Fibroblast of lung (primary cell): ENCODE measurements around the gene TEX30. TPM values are rescaled to one million over a fixed set of nuclear protein-coding genes. Genes with fewer than 3 reads are reported as not detected.
A peak's percentile ranks its signal among the peaks of the same experiment; 100 is the strongest.

Source experiments
- DNase-seq, 2 donors: peaks; one replicate each; pipeline versions ENCODE4 v3.0.0 to v3.0.0-alpha.2; 2010; ENCODE audit warnings: low read depth in 2 of 2
- H2AFZ ChIP-seq: 2 replicates; pipeline ENCODE4 v1.5.1; 2012; ENCODE audit warnings: low read length, control low read depth, inconsistent platforms
- H3K27ac ChIP-seq: 2 replicates; pipeline ENCODE4 v1.5.1; 2011; ENCODE audit warnings: low read length, control low read depth; ENCODE audit not compliant: insufficient read depth
- H3K27me3 ChIP-seq: 2 replicates; pipeline ENCODE4 v1.5.1; 2011; ENCODE audit warnings: mild to moderate bottlenecking, low read length; ENCODE audit not compliant: control insufficient read depth, insufficient read depth
- H3K36me3 ChIP-seq: 2 replicates; pipeline ENCODE4 v1.5.1; 2011; ENCODE audit warnings: low read length; ENCODE audit not compliant: control insufficient read depth, insufficient read depth
- H3K4me1 ChIP-seq: 2 replicates; pipeline ENCODE4 v1.5.1; 2011; ENCODE audit warnings: low read length; ENCODE audit not compliant: control insufficient read depth, insufficient read depth; ENCODE audit errors: extremely low read depth
- H3K4me2 ChIP-seq: 2 replicates; pipeline ENCODE4 v1.5.1; 2011; ENCODE audit warnings: low read length, control low read depth; ENCODE audit not compliant: insufficient read depth; ENCODE audit errors: extremely low read depth
- H3K4me3 ChIP-seq, 4 experiments: fragments of 200-600 bp in 1 of 4; sonication (generic) in 1 of 4; replicated peaks in 1 of 4; 2 replicates each; pipeline ENCODE4 v1.5.1; 2011 to 2016; ENCODE audit warnings: low read length in 4 of 4, low read depth in 3 of 4, mild to moderate bottlenecking in 3 of 4, control low read depth in 2 of 4, inconsistent platforms in 1 of 4, mixed read lengths in 1 of 4; ENCODE audit not compliant: insufficient read depth in 1 of 4; ENCODE audit errors: control extremely low read depth in 1 of 4
- H3K79me2 ChIP-seq: 2 replicates; pipeline ENCODE4 v1.5.1; 2012; ENCODE audit warnings: mild to moderate bottlenecking, low read length, inconsistent platforms; ENCODE audit not compliant: control insufficient read depth, insufficient read depth
- H3K9ac ChIP-seq: 2 replicates; pipeline ENCODE4 v1.5.1; 2011; ENCODE audit warnings: mild to moderate bottlenecking, low read length, control low read depth; ENCODE audit not compliant: insufficient read depth
- H3K9me3 ChIP-seq: 2 replicates; pipeline ENCODE4 v1.5.1; 2012; ENCODE audit warnings: low read depth, low read length; ENCODE audit not compliant: control insufficient read depth, insufficient read depth
- H4K20me1 ChIP-seq: 2 replicates; pipeline ENCODE4 v1.5.1; 2011; ENCODE audit warnings: low read length; ENCODE audit not compliant: control insufficient read depth, insufficient read depth; ENCODE audit errors: extremely low read depth
- EZH2 ChIP-seq: IDR thresholded peaks from 2 replicates; pipeline ENCODE4 v1.5.1; 2012; ENCODE audit warnings: low read length, control low read depth, mild to moderate bottlenecking; ENCODE audit errors: missing control alignments
- polyA plus RNA-seq, 2 donors: library from polyadenylated mRNA; depleted of rRNA in 1 of 2; stranded (reverse) in 1 of 2; unstranded in 1 of 2; fragments of >200 nt; gene quantifications; 2 replicates each; pipeline ENCODE4 v1.2.1, GENCODE V29; 2011 to 2012; ENCODE audit warnings: missing spikeins in 1 of 2
- total RNA-seq: library from RNA; depleted of rRNA; stranded (reverse); fragments of >200 nt; gene quantifications from 2 replicates; pipeline ENCODE4 v1.2.1, GENCODE V29; 2014
- TF ChIP-seq, protein P1 (sequence below), 2 donors: IDR thresholded peaks in 1 of 2; conservative IDR thresholded peaks in 1 of 2; 1 replicate in 1 of 2; 2 replicates in 1 of 2; pipeline ENCODE4 v1.5.1; 2011 to 2012; ENCODE audit warnings: low read length in 2 of 2, control low read depth in 1 of 2, inconsistent platforms in 1 of 2, low read depth in 1 of 2, mild to moderate bottlenecking in 1 of 2

The TEX30 gene
- total and polyA plus RNA-seq, 2 donors (not counting 1 experiment from before 2014, with no cell fraction given), result 11.9 to 12.7 TPM

DNA sequence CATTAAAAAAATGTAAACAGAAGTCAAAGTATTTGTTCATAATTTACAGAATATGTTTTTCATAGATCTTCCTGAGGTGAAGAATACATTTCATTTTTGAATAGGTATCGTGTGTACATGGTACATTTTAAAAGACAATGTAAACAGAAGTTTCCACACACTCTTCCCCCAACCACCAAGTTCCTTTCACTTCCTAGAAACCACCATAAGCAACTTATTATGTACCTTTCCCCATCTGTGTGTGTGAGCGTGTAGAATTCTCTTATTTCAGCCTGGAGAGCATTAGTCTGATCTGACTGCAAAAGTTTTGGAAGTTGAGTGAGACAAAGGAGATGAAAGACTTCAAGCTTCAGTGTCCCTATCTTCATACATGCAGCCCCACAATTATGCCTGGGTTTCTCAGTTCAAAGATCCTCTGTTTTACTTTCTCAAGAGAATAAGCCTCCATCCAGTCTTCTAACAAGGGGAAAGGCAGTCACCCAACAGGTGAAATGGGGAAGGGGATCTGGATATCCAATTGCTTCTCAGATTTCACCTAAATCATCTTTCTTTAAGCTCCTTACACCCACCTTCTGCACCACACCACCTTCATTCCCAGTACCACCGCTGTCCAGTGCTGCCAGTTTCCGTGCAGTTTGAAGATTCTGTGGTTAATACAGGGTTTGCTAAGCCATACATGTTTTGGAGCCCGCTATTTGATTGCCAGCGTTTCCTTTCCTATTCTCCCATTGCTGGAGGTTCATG, 2.1 kb downstream of the TEX30 start:
- Histone ChIP-seq H3K27ac (no peak overlapping the region), H3K9me3 (no peaks in the 10 kb centered on the region), H3K4me1 (peaks cover 3% of the 10 kb centered on the region), H4K20me1 (no peaks in the 10 kb centered on the region), H3K4me3 (no peak overlapping the region), H3K9ac (no peak overlapping the region), H3K36me3 (no peaks in the 10 kb centered on the region), H3K79me2 (peaks cover 21% of the 10 kb centered on the region), H3K27me3 (no peaks in the 10 kb centered on the region), H3K4me2 (peak overlapping the region; percentile 13), H2AFZ (no peak overlapping the region)
- DNase-seq, result no peak
- TF ChIP-seq, protein P1, sequence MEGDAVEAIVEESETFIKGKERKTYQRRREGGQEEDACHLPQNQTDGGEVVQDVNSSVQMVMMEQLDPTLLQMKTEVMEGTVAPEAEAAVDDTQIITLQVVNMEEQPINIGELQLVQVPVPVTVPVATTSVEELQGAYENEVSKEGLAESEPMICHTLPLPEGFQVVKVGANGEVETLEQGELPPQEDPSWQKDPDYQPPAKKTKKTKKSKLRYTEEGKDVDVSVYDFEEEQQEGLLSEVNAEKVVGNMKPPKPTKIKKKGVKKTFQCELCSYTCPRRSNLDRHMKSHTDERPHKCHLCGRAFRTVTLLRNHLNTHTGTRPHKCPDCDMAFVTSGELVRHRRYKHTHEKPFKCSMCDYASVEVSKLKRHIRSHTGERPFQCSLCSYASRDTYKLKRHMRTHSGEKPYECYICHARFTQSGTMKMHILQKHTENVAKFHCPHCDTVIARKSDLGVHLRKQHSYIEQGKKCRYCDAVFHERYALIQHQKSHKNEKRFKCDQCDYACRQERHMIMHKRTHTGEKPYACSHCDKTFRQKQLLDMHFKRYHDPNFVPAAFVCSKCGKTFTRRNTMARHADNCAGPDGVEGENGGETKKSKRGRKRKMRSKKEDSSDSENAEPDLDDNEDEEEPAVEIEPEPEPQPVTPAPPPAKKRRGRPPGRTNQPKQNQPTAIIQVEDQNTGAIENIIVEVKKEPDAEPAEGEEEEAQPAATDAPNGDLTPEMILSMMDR (conservative IDR thresholded peaks at IDR 0.05 in 1 of 2, IDR thresholded peaks at IDR 0.05 in 1 of 2; ENCODE audit: low read depth in 1 of 2, low read length in 2 of 2), result no peak
- TF ChIP-seq EZH2, result no peak

DNA sequence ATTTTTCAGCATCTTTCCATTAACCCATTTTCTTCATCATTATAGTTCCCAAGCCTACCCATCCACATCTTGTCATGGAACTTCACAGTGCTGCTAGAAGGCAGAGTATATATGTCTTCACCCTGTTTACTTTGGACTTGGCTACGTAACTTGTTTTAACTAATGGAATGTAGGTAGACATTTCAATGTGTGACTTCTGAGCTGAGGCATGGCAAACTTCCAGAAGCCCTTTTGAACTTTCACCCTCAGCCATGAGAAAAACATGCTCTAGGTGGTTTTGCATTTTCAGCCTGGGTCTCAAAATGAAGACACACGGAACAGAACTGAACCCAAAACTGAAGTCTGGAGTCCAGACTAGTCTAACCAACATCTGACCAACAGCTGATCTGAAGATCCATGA, 3.2 kb downstream of the TEX30 start:
- no peak overlapping the region for H3K4me3 ChIP-seq

DNA sequence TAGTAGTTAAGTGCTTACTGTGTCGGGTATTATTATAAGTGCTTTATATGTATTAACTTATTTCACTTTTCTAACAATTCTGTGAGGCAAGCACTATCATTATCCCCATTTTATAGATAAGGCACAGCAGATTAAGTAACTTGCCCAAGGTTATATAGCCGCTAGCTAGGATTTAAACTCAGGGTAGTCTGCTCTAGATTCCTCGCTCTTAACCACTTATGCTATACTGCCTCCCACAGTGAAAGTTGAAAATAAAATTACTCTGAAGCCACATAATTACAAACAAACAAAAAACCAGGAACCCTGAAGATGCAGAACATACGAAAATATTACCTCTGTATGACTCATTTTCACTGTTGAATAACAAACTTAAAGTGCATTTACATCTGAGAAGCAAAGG, 3.9 kb downstream of the TEX30 start:
- DNase-seq, result peak in 1 of 2 donors; percentile 57

More for the DNA sequence above, 3.2 kb downstream of the TEX30 start:
- peaks cover 21% of the 10 kb centered on the region for H3K79me2 ChIP-seq
- no peaks in the 10 kb centered on the region for H3K9me3 ChIP-seq
- no peak overlapping the region for H3K27ac ChIP-seq
- no peak overlapping the region for H2AFZ ChIP-seq
- H3K9ac ChIP-seq, result no peak overlapping the region
- DNase-seq, result no peak
- no peak overlapping the region for H3K4me2 ChIP-seq
- no peaks in the 10 kb centered on the region for H4K20me1 ChIP-seq
- no peak for TF ChIP-seq EZH2
- TF ChIP-seq, protein P1 (conservative IDR thresholded peaks at IDR 0.05 in 1 of 2, IDR thresholded peaks at IDR 0.05 in 1 of 2; ENCODE audit: low read depth in 1 of 2, low read length in 2 of 2), result no peak
- no peaks in the 10 kb centered on the region for H3K36me3 ChIP-seq
- peaks cover 3% of the 10 kb centered on the region for H3K4me1 ChIP-seq
- H3K27me3 ChIP-seq, result no peaks in the 10 kb centered on the region

More for the DNA sequence above, 3.9 kb downstream of the TEX30 start:
- no peak overlapping the region for H2AFZ ChIP-seq
- no peaks in the 10 kb centered on the region for H3K27me3 ChIP-seq
- H3K9ac ChIP-seq, result no peak overlapping the region
- no peaks in the 10 kb centered on the region for H3K36me3 ChIP-seq
- H3K79me2 ChIP-seq, result peaks cover 21% of the 10 kb centered on the region
- H3K27ac ChIP-seq, result no peak overlapping the region
- no peaks in the 10 kb centered on the region for H4K20me1 ChIP-seq
- no peak for TF ChIP-seq EZH2
- TF ChIP-seq, protein P1 (conservative IDR thresholded peaks at IDR 0.05 in 1 of 2, IDR thresholded peaks at IDR 0.05 in 1 of 2; ENCODE audit: low read depth in 1 of 2, low read length in 2 of 2), result peak; percentile 2 to 15
- H3K4me1 ChIP-seq, result peaks cover 3% of the 10 kb centered on the region
- H3K9me3 ChIP-seq, result no peaks in the 10 kb centered on the region
- H3K4me3 ChIP-seq, result no peak overlapping the region
- H3K4me2 ChIP-seq, result no peak overlapping the region
